SU-DHL-6 (cell line): ENCODE data around the gene VASP.
"Not testable (repeated sequence)": the region's sequence is repeated elsewhere in the genome, so short reads cannot be mapped to it uniquely, and the experiment has no call there.

Source experiments
- H2AFZ ChIP-seq: fragments of 200-600 bp; sonication (generic); 2 replicates; pipeline ENCODE4 v1.6.1; 2014; ENCODE audit warnings: low read depth, mild to moderate bottlenecking, moderate library complexity, mixed read lengths, antibody characterized with exemption, low read length; ENCODE audit not compliant: severe bottlenecking
- H3F3A ChIP-seq: fragments of 200-600 bp; shearing (Covaris generic); 2 replicates; pipeline ENCODE4 v1.6.0; 2016; ENCODE audit warnings: antibody characterized with exemption, mild to moderate bottlenecking; ENCODE audit not compliant: insufficient read depth
- H3K27ac ChIP-seq: fragments of 200-600 bp; sonication (generic); 2 replicates; pipeline ENCODE4 v1.5.1; 2016; ENCODE audit warnings: low read depth, mild to moderate bottlenecking, low read length, moderate library complexity, mixed read lengths
- H3K27me3 ChIP-seq: fragments of 200-600 bp; sonication (generic), shearing (Covaris generic); 2 replicates; pipeline ENCODE4 v1.6.0; 2014; ENCODE audit warnings: mild to moderate bottlenecking, low read length
- H3K36me3 ChIP-seq: fragments of 200-600 bp; sonication (generic); 2 replicates; pipeline ENCODE4 v1.6.1; 2014; ENCODE audit warnings: mild to moderate bottlenecking, low read length, mixed read lengths
- H3K4me2 ChIP-seq: fragments of 300-600, 200-600 bp; shearing (Covaris generic), sonication (generic); 2 replicates; pipeline ENCODE4 v1.6.0; 2014; ENCODE audit warnings: low read length, low read depth, mild to moderate bottlenecking; ENCODE audit not compliant: poor library complexity, severe bottlenecking
- H3K4me3 ChIP-seq: fragments of 200-600 bp; sonication (generic); 2 replicates; pipeline ENCODE4 v1.5.1; 2014; ENCODE audit warnings: antibody characterized with exemption, low read length, mild to moderate bottlenecking, mixed read lengths; ENCODE audit not compliant: insufficient read depth, poor library complexity, severe bottlenecking
- H3K79me2 ChIP-seq: fragments of 200-600 bp; sonication (generic); 2 replicates; pipeline ENCODE4 v1.6.1; 2014; ENCODE audit warnings: mild to moderate bottlenecking, low read length, moderate library complexity; ENCODE audit not compliant: insufficient read depth
- H3K9ac ChIP-seq: fragments of 200-600 bp; sonication (generic); 2 replicates; pipeline ENCODE4 v1.7.0; 2014; ENCODE audit warnings: mild to moderate bottlenecking, low read length
- H3K9me2 ChIP-seq: fragments of 200-600 bp; sonication (generic); replicated peaks from 2 replicates; pipeline ENCODE4 v1.6.1; 2014; ENCODE audit warnings: low read length; ENCODE audit not compliant: insufficient read depth
- H3K9me3 ChIP-seq: fragments of 200-600 bp; sonication (generic); 2 replicates; pipeline ENCODE4 v1.6.1; 2014; ENCODE audit warnings: low read length, mixed read lengths; ENCODE audit not compliant: insufficient read depth
- H4K20me1 ChIP-seq: fragments of 200-600 bp; sonication (generic); 2 replicates; pipeline ENCODE4 v1.6.1; 2014; ENCODE audit warnings: low read depth, mild to moderate bottlenecking, antibody characterized with exemption, low read length, moderate library complexity, mixed read lengths
- CTCF ChIP-seq: fragments of 200-600 bp; sonication (generic); IDR thresholded peaks from one replicate; pipeline ENCODE4 v1.5.1; 2017; ENCODE audit warnings: antibody characterized with exemption, mild to moderate bottlenecking, low read length, moderate library complexity; ENCODE audit not compliant: insufficient read depth, poor library complexity, severe bottlenecking
- EZH2phosphoT487 ChIP-seq: fragments of 200-600 bp; sonication (generic), shearing (Covaris generic); conservative IDR thresholded peaks from 2 replicates; pipeline ENCODE4 v1.6.1; 2018; ENCODE audit warnings: mild to moderate bottlenecking, antibody characterized with exemption, low read length, moderate library complexity, mixed read lengths

Gene VASP

GRCh38 chr19:45508417-45508860 lies 1.2 kb downstream of the VASP start:
- no peaks in the 10 kb centered on the region for H3K36me3 ChIP-seq
- peaks cover 39% of the 10 kb centered on the region for H3K79me2 ChIP-seq
- peak overlapping the region; percentile 95 for H3K4me3 ChIP-seq
- peak overlapping the region; percentile 90 for H3K27ac ChIP-seq
- H3K4me2 ChIP-seq = peak overlapping the region; percentile 98
- no peaks in the 10 kb centered on the region for H3K9me3 ChIP-seq
- H3F3A ChIP-seq = peaks cover 12% of the 10 kb centered on the region
- H4K20me1 ChIP-seq = no peaks in the 10 kb centered on the region
- no peak for TF ChIP-seq CTCF
- TF ChIP-seq EZH2phosphoT487 = no peak
- H3K9me2 ChIP-seq = no peaks in the 10 kb centered on the region
- H3K9ac ChIP-seq = peak overlapping the region; percentile 88
- no peak overlapping the region for H2AFZ ChIP-seq
- H3K27me3 ChIP-seq = no peaks in the 10 kb centered on the region

- Histone ChIP-seq H3K4me2 (peak overlapping the region; percentile 98), H2AFZ (peak overlapping the region; percentile 49), H3K9me2 (no peaks in the 10 kb centered on the region), H4K20me1 (no peaks in the 10 kb centered on the region), H3F3A (peaks cover 12% of the 10 kb centered on the region), H3K27me3 (no peaks in the 10 kb centered on the region), H3K79me2 (peaks cover 42% of the 10 kb centered on the region), H3K36me3 (no peaks in the 10 kb centered on the region), H3K27ac (peak overlapping the region; percentile 90), H3K4me3 (peak overlapping the region; percentile 95), H3K9me3 (no peaks in the 10 kb centered on the region), H3K9ac (peak overlapping the region; percentile 88)
- no peak for TF ChIP-seq EZH2phosphoT487
- no peak for TF ChIP-seq CTCF
These were observed 1.8 kb downstream of the VASP start for GRCh38 chr19:45508861-45509691.

- peak overlapping the region; percentile 49 for H2AFZ ChIP-seq
- no peak overlapping the region for H3K4me3 ChIP-seq
- H3K9ac ChIP-seq = peak overlapping the region; percentile 88
- TF ChIP-seq CTCF (no peak), EZH2phosphoT487 (no peak)
- peak overlapping the region; percentile 98 for H3K4me2 ChIP-seq
- H3K9me2 ChIP-seq = no peaks in the 10 kb centered on the region
- peak overlapping the region; percentile 90 for H3K27ac ChIP-seq
- peaks cover 13% of the 10 kb centered on the region for H3F3A ChIP-seq
- no peaks in the 10 kb centered on the region for H4K20me1 ChIP-seq
- no peaks in the 10 kb centered on the region for H3K9me3 ChIP-seq
- H3K79me2 ChIP-seq = peaks cover 45% of the 10 kb centered on the region
- no peaks in the 10 kb centered on the region for H3K27me3 ChIP-seq
- H3K36me3 ChIP-seq = no peaks in the 10 kb centered on the region
These were observed 2.4 kb downstream of the VASP start for GRCh38 chr19:45509692-45510015.

- not testable (repeated sequence) for H3K27ac ChIP-seq, H3K27me3 ChIP-seq, H3K4me2 ChIP-seq, H4K20me1 ChIP-seq, H3K9me2 ChIP-seq, H3K4me3 ChIP-seq, H2AFZ ChIP-seq, H3K9ac ChIP-seq, H3K36me3 ChIP-seq, H3K9me3 ChIP-seq
- peaks cover 17% of the 10 kb centered on the region for H3F3A ChIP-seq
- H3K79me2 ChIP-seq = peaks cover 45% of the 10 kb centered on the region
These were observed 3.1 kb downstream of the VASP start for GRCh38 chr19:45510352-45510751.
